Islet precursor cell (in vitro differentiated cells): ENCODE data around the gene OOSP1.
"Not testable (repeated sequence)": the region's sequence is repeated elsewhere in the genome, so short reads cannot be mapped to it uniquely, and the experiment has no call there.

Experiments used
- DNase-seq: peaks from one replicate; pipeline ENCODE4 v3.0.0-alpha.2; 2018

The OOSP1 gene

GRCh38 chr11:59962107-59962482, 23.9 kb downstream of the OOSP1 start:
- DNase-seq = no peak

GRCh38 chr11:59963733-59964132, 25.5 kb downstream of the OOSP1 start, which contains the start of gene OOSP4A:
OOSP4A (plus strand) TSS chr11:59964033; CDS start chr11:59964033, 0 bp downstream.
- no peak for DNase-seq

GRCh38 chr11:59965424-59965823, 27.2 kb downstream of the OOSP1 start:
- DNase-seq = no peak

- no peak for DNase-seq
Observed at GRCh38 chr11:59966201-59966600, 28.0 kb downstream of the OOSP1 start.

- DNase-seq = no peak
Observed at GRCh38 chr11:59967677-59968394, 29.6 kb downstream of the OOSP1 start.

- no peak for DNase-seq
Observed at GRCh38 chr11:59968395-59968783, 30.2 kb downstream of the OOSP1 start.

- DNase-seq = no peak
Observed at GRCh38 chr11:59973097-59973496, 34.9 kb downstream of the OOSP1 start.

- DNase-seq = no peak
Observed at GRCh38 chr11:59981106-59981770, 43.0 kb downstream of the OOSP1 start.

- not testable (repeated sequence) for DNase-seq
Observed at GRCh38 chr11:59982037-59982436, 43.8 kb downstream of the OOSP1 start.

GRCh38 chr11:59983212-59983611, 45.0 kb downstream of the OOSP1 start:
- DNase-seq = no peak

GRCh38 chr11:59984368-59984767, 46.1 kb downstream of the OOSP1 start:
- DNase-seq = no peak

- no peak for DNase-seq
Observed at GRCh38 chr11:59990421-59990820, 52.2 kb downstream of the OOSP1 start.

- no peak for DNase-seq
Observed at GRCh38 chr11:59992425-59992824, 54.2 kb downstream of the OOSP1 start.

GRCh38 chr11:59997800-59998199, 59.6 kb downstream of the OOSP1 start:
- DNase-seq = no peak

- DNase-seq = no peak
Observed at GRCh38 chr11:59999691-60000090, 61.5 kb downstream of the OOSP1 start.

GRCh38 chr11:60003729-60004128, 65.5 kb downstream of the OOSP1 start:
- no peak for DNase-seq

- no peak for DNase-seq
Observed at GRCh38 chr11:60005360-60005759, 67.1 kb downstream of the OOSP1 start.
